ENCODE measurements around the gene MAOB. TPM values are rescaled to one million over a fixed set of nuclear protein-coding genes. Genes with fewer than 3 reads are reported as not detected.
A peak's percentile ranks its signal among the peaks of the same experiment; 100 is the strongest.

The MAOB gene
- total and polyA plus RNA-seq, 2 donors (not counting 3 experiments of a cell fraction or from before 2014, with no cell fraction given): not detected

DNA sequence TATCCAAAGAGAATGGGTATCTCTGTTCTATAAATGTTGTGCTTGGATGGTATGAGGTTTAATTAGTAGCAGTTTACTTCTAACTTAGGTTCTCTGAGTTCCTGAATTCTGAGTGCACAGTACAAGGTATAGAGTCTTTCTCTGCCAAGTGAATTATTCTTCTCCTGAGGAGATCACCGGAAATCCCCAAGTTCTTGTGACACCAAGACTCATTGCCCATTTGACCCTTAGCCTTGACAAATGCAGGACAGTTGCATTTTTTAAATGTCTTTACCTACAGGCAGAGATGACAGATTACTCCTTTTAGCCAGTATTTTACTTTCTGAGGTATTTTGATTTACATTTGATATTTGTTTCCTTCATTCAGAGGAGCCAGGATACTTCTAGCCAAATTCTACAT lies 153.3 kb downstream of the MAOB start:
- intact Hi-C loops (cut with micrococcal nuclease): no loop called here
- peak; percentile 21 for FAIRE-seq
- dilution Hi-C loops (cut with MboI; ENCODE audit: extremely low pct_ligation_motif_present, low sequenced_read_pairs): no loop called here

More for the DNA sequence above, 153.3 kb downstream of the MAOB start:
- Histone ChIP-seq H3K9ac (replicated peaks; ENCODE audit: extremely low read depth, insufficient read depth, low read length) (no peak overlapping the region), H3K9me3 (replicated peaks; ENCODE audit: control insufficient read depth, insufficient read depth, low read length) (no peaks in the 10 kb centered on the region), H3K27ac (ENCODE audit: insufficient read depth, low read depth, low read length) (no peak overlapping the region), H2AFZ (ENCODE audit: low read depth, low read length) (no peak overlapping the region), H3K4me3 (replicated peaks in 1 of 3; ENCODE audit: insufficient read depth in 1 of 3, low read depth in 1 of 3, low read length in 3 of 3) (no peak overlapping the region), H3K4me1 (ENCODE audit: control insufficient read depth, extremely low read depth, insufficient read depth, low read length) (no peaks in the 10 kb centered on the region), H3K36me3 (ENCODE audit: control insufficient read depth in 2 of 2, extremely low read depth in 1 of 2, insufficient read depth in 2 of 2, low read length in 2 of 2) (no peaks in the 10 kb centered on the region), H3K27me3 (ENCODE audit: control insufficient read depth in 2 of 2, insufficient read depth in 2 of 2, low read length in 2 of 2) (no peaks in the 10 kb centered on the region), H3K79me2 (ENCODE audit: control insufficient read depth, insufficient read depth, low read length) (no peaks in the 10 kb centered on the region), H4K20me1 (replicated peaks; ENCODE audit: control insufficient read depth, extremely low read depth, insufficient read depth, low read length) (no peaks in the 10 kb centered on the region), H3K4me2 (ENCODE audit: insufficient read depth, low read length) (no peak overlapping the region), H3K9me1 (replicated peaks; ENCODE audit: control insufficient read depth, extremely low read depth, insufficient read depth, low read length) (no peaks in the 10 kb centered on the region)
- no TSS peak for BruUV-seq (replicated peaks)
- CTCF ChIA-PET: no interaction called here
- no peak for DNase-seq (ENCODE audit: low read depth, low spot score)
- TF ChIP-seq EZH2 (IDR thresholded peaks at IDR 0.05; ENCODE audit: borderline replicate concordance, low read depth, low read length, severe bottlenecking) (no peak), JUN (IDR thresholded peaks at IDR 0.05; ENCODE audit: borderline replicate concordance, insufficient read depth, insufficient read length, low read depth) (no peak), POLR2A (IDR thresholded peaks at IDR 0.05; ENCODE audit: low read depth, low read length) (no peak), FOS (IDR thresholded peaks at IDR 0.05; ENCODE audit: borderline replicate concordance, insufficient read depth, low read length) (no peak), POLR2AphosphoS5 (IDR thresholded peaks at IDR 0.05; ENCODE audit: insufficient read depth, low read depth, low read length) (no peak), GATA2 (IDR thresholded peaks at IDR 0.05; ENCODE audit: insufficient read depth, insufficient read length, low read depth, low read length) (no peak), MYC (IDR thresholded peaks at IDR 0.05; ENCODE audit: low read depth, low read length) (no peak)
- TF ChIP-seq, protein P1, sequence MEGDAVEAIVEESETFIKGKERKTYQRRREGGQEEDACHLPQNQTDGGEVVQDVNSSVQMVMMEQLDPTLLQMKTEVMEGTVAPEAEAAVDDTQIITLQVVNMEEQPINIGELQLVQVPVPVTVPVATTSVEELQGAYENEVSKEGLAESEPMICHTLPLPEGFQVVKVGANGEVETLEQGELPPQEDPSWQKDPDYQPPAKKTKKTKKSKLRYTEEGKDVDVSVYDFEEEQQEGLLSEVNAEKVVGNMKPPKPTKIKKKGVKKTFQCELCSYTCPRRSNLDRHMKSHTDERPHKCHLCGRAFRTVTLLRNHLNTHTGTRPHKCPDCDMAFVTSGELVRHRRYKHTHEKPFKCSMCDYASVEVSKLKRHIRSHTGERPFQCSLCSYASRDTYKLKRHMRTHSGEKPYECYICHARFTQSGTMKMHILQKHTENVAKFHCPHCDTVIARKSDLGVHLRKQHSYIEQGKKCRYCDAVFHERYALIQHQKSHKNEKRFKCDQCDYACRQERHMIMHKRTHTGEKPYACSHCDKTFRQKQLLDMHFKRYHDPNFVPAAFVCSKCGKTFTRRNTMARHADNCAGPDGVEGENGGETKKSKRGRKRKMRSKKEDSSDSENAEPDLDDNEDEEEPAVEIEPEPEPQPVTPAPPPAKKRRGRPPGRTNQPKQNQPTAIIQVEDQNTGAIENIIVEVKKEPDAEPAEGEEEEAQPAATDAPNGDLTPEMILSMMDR (IDR thresholded peaks at IDR 0.05; ENCODE audit: extremely low read depth in 1 of 2, insufficient read depth in 1 of 2, low read depth in 1 of 2, low read length in 2 of 2): no peak
- TF ChIP-seq, protein P2, sequence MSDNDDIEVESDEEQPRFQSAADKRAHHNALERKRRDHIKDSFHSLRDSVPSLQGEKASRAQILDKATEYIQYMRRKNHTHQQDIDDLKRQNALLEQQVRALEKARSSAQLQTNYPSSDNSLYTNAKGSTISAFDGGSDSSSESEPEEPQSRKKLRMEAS (IDR thresholded peaks at IDR 0.05; ENCODE audit: insufficient read depth, insufficient read length): no peak
- POLR2A ChIA-PET: no interaction called here

All from endothelial cell of umbilical vein (primary cell).